K562 (cell line): ENCODE results near the gene ANKRD34A. TPM values are rescaled to one million over a fixed set of nuclear protein-coding genes. Genes with fewer than 3 reads are reported as not detected.

ENCODE experiments used
- MCM7 ChIP-seq, 2 experiments: fragments of 450-650 bp; IDR thresholded peaks; 2 replicates each; pipeline ENCODE4 v1.6.1; 2016 to 2018
- RAD51 ChIP-seq: fragments of 450-650 bp; IDR thresholded peaks from 2 replicates; pipeline ENCODE4 v1.7.1; 2016; ENCODE audit warnings: low read depth, mild to moderate bottlenecking, borderline replicate concordance
- RBM15 ChIP-seq: fragments of 200-400 bp; formaldehyde crosslinking; IDR thresholded peaks from 2 replicates; pipeline ENCODE4 v1.6.1; 2018; ENCODE audit warnings: mild to moderate bottlenecking, low read length, moderate library complexity; ENCODE audit not compliant: insufficient read depth
- SNRNP70 ChIP-seq: fragments of 200-400 bp; formaldehyde crosslinking; optimal IDR thresholded peaks from 2 replicates; pipeline ENCODE3; 2017; ENCODE audit warnings: low read depth, low read length
- TARDBP ChIP-seq: fragments of 450-650 bp; IDR thresholded peaks from 2 replicates; pipeline ENCODE4 v1.6.1; 2016
- TCF7 ChIP-seq: sonication (generic); IDR thresholded peaks from 2 replicates; pipeline ENCODE4 v1.6.1; 2016; ENCODE audit warnings: antibody characterized with exemption, borderline replicate concordance
- ZNF197 ChIP-seq: fragments of 200-800 bp; sonication (Bioruptor generic); IDR thresholded peaks from 2 replicates; pipeline ENCODE4 v1.6.1; 2016; ENCODE audit warnings: low read depth, missing genetic modification characterization, missing compliant biosample characterization
- ZNF584 ChIP-seq: fragments of 200-800 bp; sonication (Bioruptor generic); IDR thresholded peaks from 2 replicates; pipeline ENCODE4 v1.6.1; 2016; ENCODE audit warnings: low read depth, mild to moderate bottlenecking, missing genetic modification characterization, missing compliant biosample characterization
- ZNF695 ChIP-seq: fragments of 450-650 bp; formaldehyde crosslinking; IDR thresholded peaks from 2 replicates; pipeline ENCODE4 v1.4.0; 2020; ENCODE audit warnings: mild to moderate bottlenecking, moderate library complexity
- polyA plus RNA-seq, 8 experiments: library from polyadenylated mRNA; depleted of rRNA in 4 of 8; stranded (reverse) in 5 of 8; unstranded in 3 of 8; fragments of >200 nt; fragmentation: Nextera tagmentation in 2 of 8; fragmentation: Illumina TruSeq in 1 of 8; extraction: Ambion mirVana in 2 of 8; extraction: Trizol in 1 of 8; gene quantifications; 2 replicates each; pipeline versions ENCODE4 v1.2.1 to v1.2.3, GENCODE V29; 2011 to 2014; ENCODE audit warnings: inconsistent platforms in 1 of 8, missing spikeins in 1 of 8
- total RNA-seq, 7 experiments: library from RNA; depleted of rRNA in 6 of 7; stranded (reverse); fragments of >200 nt in 6 of 7; fragmentation: Illumina TruSeq in 2 of 7; extraction: Trizol in 2 of 7; gene quantifications; 2 replicates each; pipeline versions ENCODE4 v1.2.1 to v1.2.3, GENCODE V29; 2011 to 2021; ENCODE audit warnings: low replicate concordance in 1 of 7
- TF ChIP-seq, protein P1 (sequence below): fragments of 450-650 bp; IDR thresholded peaks from 2 replicates; pipeline ENCODE4 v1.6.1; 2016; ENCODE audit warnings: low read depth
- TF ChIP-seq, protein P2 (sequence below): fragments of 450-650 bp; IDR thresholded peaks from 2 replicates; pipeline ENCODE4 v1.6.1; 2018; ENCODE audit warnings: mild to moderate bottlenecking, low read depth; ENCODE audit not compliant: partially characterized antibody
- TF ChIP-seq, protein P3 (sequence below), 2 experiments: fragments of 450-650 bp; conservative IDR thresholded peaks; 2 replicates each; pipeline ENCODE4 v1.6.1; 2017; ENCODE audit warnings: mild to moderate bottlenecking in 2 of 2, moderate library complexity in 2 of 2
- TF ChIP-seq, protein P4 (sequence below): fragments of 450-650 bp; IDR thresholded peaks from 2 replicates; pipeline ENCODE4 v1.6.1; 2016; ENCODE audit warnings: low read depth, mild to moderate bottlenecking, moderate library complexity

Gene ANKRD34A
- total and polyA plus RNA-seq, 9 of the 15 experiments (the other 6 are each of a cell fraction or from before 2014, with no cell fraction given): 0.06 to 1.6 (median 0.43) TPM

DNA sequence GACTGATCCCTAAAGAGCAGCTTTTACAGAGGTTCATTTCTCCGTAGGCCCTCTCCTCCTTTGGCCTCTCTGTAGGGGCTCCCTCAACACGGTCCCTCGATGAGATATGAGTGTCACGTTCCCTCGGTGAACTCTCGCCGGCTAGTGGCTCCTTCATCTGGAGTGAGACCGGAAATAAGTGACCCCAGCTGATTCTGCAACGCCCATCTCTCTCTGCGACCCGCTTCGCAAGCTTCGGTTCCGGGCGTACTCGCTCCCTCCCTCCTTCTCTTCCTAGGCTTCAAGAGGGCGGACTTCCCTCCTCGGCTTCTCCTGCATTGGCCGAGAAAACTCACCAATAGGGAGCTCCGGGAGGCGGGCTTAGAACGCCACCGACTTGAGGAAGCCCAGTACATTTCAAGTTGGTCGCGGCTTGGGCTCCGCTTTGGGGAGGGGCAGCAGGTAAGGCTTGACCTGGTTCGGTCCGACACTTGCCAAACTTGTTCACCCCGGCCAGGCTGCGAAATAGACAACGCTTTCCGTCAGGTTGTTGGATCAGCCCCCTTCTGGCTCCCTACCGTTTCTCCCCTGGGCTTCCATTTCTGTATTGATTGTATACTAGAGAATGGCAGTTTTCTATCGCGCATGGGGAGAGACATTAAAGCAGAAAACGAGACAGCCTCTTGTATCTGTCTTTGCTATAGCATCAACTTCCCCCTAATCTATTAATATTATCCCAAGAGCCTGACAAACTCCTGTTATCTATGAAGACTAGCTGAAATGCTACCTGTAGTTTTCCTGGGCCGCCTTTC, at the start of gene ANKRD34A, which contains the start of gene POLR3GL (continued):
- TF ChIP-seq, protein P1, sequence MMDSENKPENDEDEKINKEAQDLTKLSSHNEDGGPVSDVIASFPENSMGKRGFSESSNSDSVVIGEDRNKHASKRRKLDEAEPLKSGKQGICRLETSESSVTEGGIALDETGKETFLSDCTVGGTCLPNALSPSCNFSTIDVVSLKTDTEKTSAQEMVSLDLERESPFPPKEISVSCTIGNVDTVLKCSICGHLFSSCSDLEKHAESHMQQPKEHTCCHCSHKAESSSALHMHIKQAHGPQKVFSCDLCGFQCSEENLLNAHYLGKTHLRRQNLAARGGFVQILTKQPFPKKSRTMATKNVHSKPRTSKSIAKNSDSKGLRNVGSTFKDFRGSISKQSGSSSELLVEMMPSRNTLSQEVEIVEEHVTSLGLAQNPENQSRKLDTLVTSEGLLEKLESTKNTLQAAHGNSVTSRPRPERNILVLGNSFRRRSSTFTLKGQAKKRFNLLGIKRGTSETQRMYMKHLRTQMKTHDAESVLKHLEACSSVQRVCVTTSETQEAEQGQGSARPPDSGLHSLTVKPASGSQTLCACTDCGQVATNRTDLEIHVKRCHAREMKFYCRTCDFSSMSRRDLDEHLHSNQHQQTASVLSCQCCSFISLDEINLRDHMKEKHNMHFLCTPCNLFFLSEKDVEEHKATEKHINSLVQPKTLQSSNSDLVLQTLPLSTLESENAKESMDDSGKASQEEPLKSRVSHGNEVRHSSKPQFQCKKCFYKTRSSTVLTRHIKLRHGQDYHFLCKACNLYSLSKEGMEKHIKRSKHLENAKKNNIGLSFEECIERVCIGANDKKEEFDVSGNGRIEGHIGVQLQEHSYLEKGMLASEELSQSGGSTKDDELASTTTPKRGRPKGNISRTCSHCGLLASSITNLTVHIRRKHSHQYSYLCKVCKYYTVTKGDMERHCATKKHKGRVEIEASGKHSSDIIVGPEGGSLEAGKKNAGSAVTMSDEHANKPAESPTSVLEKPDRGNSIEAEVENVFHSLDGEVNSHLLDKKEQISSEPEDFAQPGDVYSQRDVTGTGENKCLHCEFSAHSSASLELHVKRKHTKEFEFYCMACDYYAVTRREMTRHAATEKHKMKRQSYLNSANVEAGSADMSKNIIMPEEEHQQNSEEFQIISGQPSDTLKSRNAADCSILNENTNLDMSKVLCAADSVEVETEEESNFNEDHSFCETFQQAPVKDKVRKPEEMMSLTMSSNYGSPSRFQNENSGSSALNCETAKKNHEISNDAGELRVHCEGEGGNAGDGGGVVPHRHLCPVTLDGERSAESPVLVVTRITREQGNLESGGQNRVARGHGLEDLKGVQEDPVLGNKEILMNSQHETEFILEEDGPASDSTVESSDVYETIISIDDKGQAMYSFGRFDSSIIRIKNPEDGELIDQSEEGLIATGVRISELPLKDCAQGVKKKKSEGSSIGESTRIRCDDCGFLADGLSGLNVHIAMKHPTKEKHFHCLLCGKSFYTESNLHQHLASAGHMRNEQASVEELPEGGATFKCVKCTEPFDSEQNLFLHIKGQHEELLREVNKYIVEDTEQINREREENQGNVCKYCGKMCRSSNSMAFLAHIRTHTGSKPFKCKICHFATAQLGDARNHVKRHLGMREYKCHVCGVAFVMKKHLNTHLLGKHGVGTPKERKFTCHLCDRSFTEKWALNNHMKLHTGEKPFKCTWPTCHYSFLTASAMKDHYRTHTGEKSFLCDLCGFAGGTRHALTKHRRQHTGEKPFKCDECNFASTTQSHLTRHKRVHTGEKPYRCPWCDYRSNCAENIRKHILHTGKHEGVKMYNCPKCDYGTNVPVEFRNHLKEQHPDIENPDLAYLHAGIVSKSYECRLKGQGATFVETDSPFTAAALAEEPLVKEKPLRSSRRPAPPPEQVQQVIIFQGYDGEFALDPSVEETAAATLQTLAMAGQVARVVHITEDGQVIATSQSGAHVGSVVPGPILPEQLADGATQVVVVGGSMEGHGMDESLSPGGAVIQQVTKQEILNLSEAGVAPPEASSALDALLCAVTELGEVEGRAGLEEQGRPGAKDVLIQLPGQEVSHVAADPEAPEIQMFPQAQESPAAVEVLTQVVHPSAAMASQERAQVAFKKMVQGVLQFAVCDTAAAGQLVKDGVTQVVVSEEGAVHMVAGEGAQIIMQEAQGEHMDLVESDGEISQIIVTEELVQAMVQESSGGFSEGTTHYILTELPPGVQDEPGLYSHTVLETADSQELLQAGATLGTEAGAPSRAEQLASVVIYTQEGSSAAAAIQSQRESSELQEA: no peak
- TF ChIP-seq RBM15: no peak
- no peak for TF ChIP-seq TARDBP
- TF ChIP-seq, protein P2, sequence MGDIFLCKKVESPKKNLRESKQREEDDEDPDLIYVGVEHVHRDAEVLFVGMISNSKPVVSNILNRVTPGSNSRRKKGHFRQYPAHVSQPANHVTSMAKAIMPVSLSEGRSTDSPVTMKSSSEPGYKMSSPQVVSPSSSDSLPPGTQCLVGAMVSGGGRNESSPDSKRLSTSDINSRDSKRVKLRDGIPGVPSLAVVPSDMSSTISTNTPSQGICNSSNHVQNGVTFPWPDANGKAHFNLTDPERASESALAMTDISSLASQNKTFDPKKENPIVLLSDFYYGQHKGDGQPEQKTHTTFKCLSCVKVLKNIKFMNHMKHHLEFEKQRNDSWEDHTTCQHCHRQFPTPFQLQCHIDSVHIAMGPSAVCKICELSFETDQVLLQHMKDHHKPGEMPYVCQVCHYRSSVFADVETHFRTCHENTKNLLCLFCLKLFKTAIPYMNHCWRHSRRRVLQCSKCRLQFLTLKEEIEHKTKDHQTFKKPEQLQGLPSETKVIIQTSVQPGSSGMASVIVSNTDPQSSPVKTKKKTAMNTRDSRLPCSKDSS: no peak
- TF ChIP-seq, protein P3, sequence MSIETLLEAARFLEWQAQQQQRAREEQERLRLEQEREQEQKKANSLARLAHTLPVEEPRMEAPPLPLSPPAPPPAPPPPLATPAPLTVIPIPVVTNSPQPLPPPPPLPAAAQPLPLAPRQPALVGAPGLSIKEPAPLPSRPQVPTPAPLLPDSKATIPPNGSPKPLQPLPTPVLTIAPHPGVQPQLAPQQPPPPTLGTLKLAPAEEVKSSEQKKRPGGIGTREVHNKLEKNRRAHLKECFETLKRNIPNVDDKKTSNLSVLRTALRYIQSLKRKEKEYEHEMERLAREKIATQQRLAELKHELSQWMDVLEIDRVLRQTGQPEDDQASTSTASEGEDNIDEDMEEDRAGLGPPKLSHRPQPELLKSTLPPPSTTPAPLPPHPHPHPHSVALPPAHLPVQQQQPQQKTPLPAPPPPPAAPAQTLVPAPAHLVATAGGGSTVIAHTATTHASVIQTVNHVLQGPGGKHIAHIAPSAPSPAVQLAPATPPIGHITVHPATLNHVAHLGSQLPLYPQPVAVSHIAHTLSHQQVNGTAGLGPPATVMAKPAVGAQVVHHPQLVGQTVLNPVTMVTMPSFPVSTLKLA (conservative IDR thresholded peaks at IDR 0.05): peak; percentile 15 to 53; a peak in 1 of 4 replicates
- no peak for TF ChIP-seq RAD51
- no peak for TF ChIP-seq ZNF695 (CRISPR knock-in tag)
- no peak for TF ChIP-seq SNRNP70
- TF ChIP-seq ZNF584 (CRISPR knock-in tag): no peak
- no peak for TF ChIP-seq ZNF197 (CRISPR knock-in tag)
- TF ChIP-seq MCM7 (IDR thresholded peaks at IDR 0.05): no peak
- TF ChIP-seq, protein P4, sequence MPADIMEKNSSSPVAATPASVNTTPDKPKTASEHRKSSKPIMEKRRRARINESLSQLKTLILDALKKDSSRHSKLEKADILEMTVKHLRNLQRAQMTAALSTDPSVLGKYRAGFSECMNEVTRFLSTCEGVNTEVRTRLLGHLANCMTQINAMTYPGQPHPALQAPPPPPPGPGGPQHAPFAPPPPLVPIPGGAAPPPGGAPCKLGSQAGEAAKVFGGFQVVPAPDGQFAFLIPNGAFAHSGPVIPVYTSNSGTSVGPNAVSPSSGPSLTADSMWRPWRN: no peak
- peak; percentile 45; the same call in 1 of the 2 replicates for TF ChIP-seq TCF7
